Left lobe of liver (tissue), 1 donor: ENCODE results near the gene CPZ. TPM values are rescaled to one million over a fixed set of nuclear protein-coding genes. Genes with fewer than 3 reads are reported as not detected.

ENCODE experiments used
- total RNA-seq: library from RNA; stranded (reverse); gene quantifications from one replicate; pipeline ENCODE4 v1.2.1, GENCODE V29; 2021
- donor health status: DM: no; HTN: yes; CAD: no.

The CPZ gene
- total RNA-seq, 1 donor from 2014 or later, result 0.45 TPM

Other genes with a start within 250 kb of the CPZ start
- gene ACOX3, start 152.0 kb upstream of the CPZ start, total RNA-seq, result 21.3 TPM
- 11.6 TPM for gene TRMT44, start 152.0 kb upstream of the CPZ start, total RNA-seq
- not detected for gene GPR78, start 12.4 kb upstream of the CPZ start, total RNA-seq